ENCODE measurements around the gene UBE2J2. TPM values are rescaled to one million over a fixed set of nuclear protein-coding genes. Genes with fewer than 3 reads are reported as not detected.

Gene UBE2J2
- total and polyA plus RNA-seq, 2 of the 4 experiments (the other 2 are of a cell fraction) = 20.6 to 67.5 TPM

GRCh38 chr1:1242461-1243265 lies 31.0 kb downstream of the UBE2J2 start:
- intact Hi-C loops (cut with micrococcal nuclease) = no loop called here
- Histone ChIP-seq H2BK20ac (ENCODE audit: low read depth, low read length) (no peak overlapping the region), H3K56ac (ENCODE audit: extremely low read depth, insufficient read depth, low read length) (no peak overlapping the region), H4K20me1 (ENCODE audit: insufficient read depth, low read length) (no peaks in the 10 kb centered on the region), H3K9me1 (ENCODE audit: insufficient read depth, low read length) (no peaks in the 10 kb centered on the region), H3K14ac (replicated peaks; ENCODE audit: low read depth, low read length) (no peak overlapping the region), H3K36me3 (ENCODE audit: control insufficient read depth, insufficient read depth, low read length) (peaks cover 2% of the 10 kb centered on the region; the same call in 1 of the 2 replicates), H2AFZ (replicated peaks; ENCODE audit: low read length, poor library complexity) (no peak overlapping the region), H3K4me3 (ENCODE audit: insufficient read depth, low read depth, low read length) (no peak overlapping the region), H3K27me3 (ENCODE audit: control insufficient read depth, insufficient read depth, low read length) (no peaks in the 10 kb centered on the region), H2BK5ac (ENCODE audit: low read depth, low read length, poor library complexity, severe bottlenecking) (no peak overlapping the region), H3K4me1 (ENCODE audit: control insufficient read depth, insufficient read depth, low read length) (peaks cover 13% of the 10 kb centered on the region), H3K23ac (ENCODE audit: low read depth, low read length) (no peak overlapping the region), H2BK15ac (ENCODE audit: low read depth, low read length) (no peak overlapping the region), H3K4me2 (ENCODE audit: low read depth, low read length) (no peak overlapping the region), H3K27ac (ENCODE audit: insufficient read depth, low read length) (no peak overlapping the region), H3K18ac (ENCODE audit: low read depth, low read length) (no peak overlapping the region), H2AK5ac (ENCODE audit: low read depth, low read length) (no peak overlapping the region), H3K9ac (ENCODE audit: low read depth, low read length) (no peak overlapping the region), H3K79me1 (ENCODE audit: low read depth in 1 of 2, low read length in 2 of 2) (no peaks in the 10 kb centered on the region), H4K91ac (ENCODE audit: insufficient read depth, low read depth, low read length) (no peak overlapping the region), H4K5ac (ENCODE audit: low read depth, low read length) (no peak overlapping the region), H3K4ac (ENCODE audit: low read depth, low read length) (no peak overlapping the region), H2BK120ac (ENCODE audit: low read depth, low read length) (no peak overlapping the region), H4K8ac (ENCODE audit: low read depth in 2 of 2, low read length in 2 of 2) (no peak overlapping the region), H3K9me3 (ENCODE audit: control insufficient read depth, insufficient read depth, low read length) (no peaks in the 10 kb centered on the region), H2AK9ac (replicated peaks; ENCODE audit: low read depth, low read length, poor library complexity) (no peak overlapping the region)
- dilution Hi-C loops (cut with HindIII; ENCODE audit: low sequenced_read_pairs, unreplicated experiment) = no loop called here
- ChIA-PET POLR2A (ENCODE audit: unreplicated experiment) (no interaction called here), CTCF (no interaction called here)
- ATAC-seq (ENCODE audit: low read depth) = no peak
- no peak for DNase-seq
- WGBS, 2 experiments (ENCODE audit: extremely low coverage in 2 of 2, insufficient read length in 1 of 2) = 92% methylated on average over 29 of the region's 41 CpGs; no CpG with 5 or more reads in 1 of the 2 experiments
- in situ Hi-C loops (cut with MboI; ENCODE audit: low sequenced_read_pairs) = no loop called here
- BruUV-seq (replicated peaks) = no TSS peak
- no peak for TF ChIP-seq ELK1 (IDR thresholded peaks at IDR 0.05; ENCODE audit: borderline replicate concordance, low read depth, low read length)
- no peak for TF ChIP-seq MAFK (IDR thresholded peaks at IDR 0.05; ENCODE audit: low read depth, low read length)
- TF ChIP-seq MAZ (IDR thresholded peaks at IDR 0.05; ENCODE audit: borderline replicate concordance, low read depth, low read length) = no peak
- no peak for TF ChIP-seq RFX5 (IDR thresholded peaks at IDR 0.05; ENCODE audit: low read depth, low read length)
- no peak for TF ChIP-seq MXI1 (IDR thresholded peaks at IDR 0.05; ENCODE audit: borderline replicate concordance, low read depth, low read length)

Measured in IMR-90 (cell line).